Measurements from ENCODE around the gene ZNF830.

The ZNF830 gene

DNA sequence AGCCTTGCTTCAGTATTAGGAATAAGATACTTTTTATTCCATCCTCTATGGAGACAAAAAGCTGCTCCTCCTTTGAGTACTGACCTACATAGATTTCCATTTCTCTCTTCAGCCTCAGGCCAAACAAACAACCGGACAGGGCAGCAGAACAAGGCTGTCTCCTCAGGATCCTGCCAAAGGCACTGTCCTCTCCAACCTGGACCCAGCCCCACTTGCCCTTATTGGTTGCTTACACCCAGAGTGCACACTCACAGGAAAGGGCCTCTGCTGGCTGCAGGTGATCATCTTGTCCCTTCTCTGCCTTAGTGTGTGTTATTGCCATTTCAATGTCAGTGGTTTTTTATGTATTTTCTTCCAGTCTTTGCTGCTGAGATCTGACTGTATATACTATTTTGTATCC, 45.6 kb downstream of the ZNF830 start:
- Histone ChIP-seq H3K27ac (ENCODE audit: low read length, poor library complexity, severe bottlenecking) (no peak overlapping the region), H3K23ac (ENCODE audit: low read length in 2 of 2) (no peak overlapping the region), H4K8ac (ENCODE audit: low read length) (no peak overlapping the region), H2AFZ (ENCODE audit: low read depth, low read length) (no peak overlapping the region), H2BK120ac (ENCODE audit: low read depth, low read length) (no peak overlapping the region), H3K27me3 (ENCODE audit: control insufficient read depth in 1 of 2, insufficient read depth in 1 of 2, low read length in 2 of 2) (no peaks in the 10 kb centered on the region), H3K9me3 (ENCODE audit: control insufficient read depth, low read length) (no peaks in the 10 kb centered on the region), H3K4ac (ENCODE audit: low read depth in 1 of 2, low read length in 2 of 2) (no peak overlapping the region), H2AK5ac (ENCODE audit: low read length, severe bottlenecking) (no peak overlapping the region), H3K18ac (ENCODE audit: low read depth in 1 of 2, low read length in 2 of 2) (no peak overlapping the region), H2BK15ac (ENCODE audit: low read depth, poor library complexity, severe bottlenecking) (no peak overlapping the region), H2BK5ac (ENCODE audit: low read depth, low read length, poor library complexity, severe bottlenecking) (no peak overlapping the region), H3K4me1 (ENCODE audit: control insufficient read depth, insufficient read depth, low read depth, low read length) (peaks cover 11% of the 10 kb centered on the region), H3K4me2 (ENCODE audit: low read length, poor library complexity, severe bottlenecking) (no peak overlapping the region), H3K4me3 (ENCODE audit: insufficient read depth in 1 of 2, low read depth in 1 of 2, low read length in 2 of 2) (no peak overlapping the region), H3K14ac (ENCODE audit: low read length in 2 of 2) (no peak overlapping the region), H4K91ac (ENCODE audit: low read length) (no peak overlapping the region), H3K79me1 (replicated peaks; ENCODE audit: low read length, poor library complexity, severe bottlenecking) (peaks cover 27% of the 10 kb centered on the region), H3K36me3 (ENCODE audit: control insufficient read depth in 1 of 2, insufficient read depth in 2 of 2, low read depth in 1 of 2, low read length in 2 of 2) (peaks cover 41 to 55% of the 10 kb centered on the region in 2 experiments), H3K9ac (ENCODE audit: low read length) (no peak overlapping the region), H2BK12ac (ENCODE audit: low read length in 2 of 2) (no peak overlapping the region)
- 53% methylated on average over 1 of the region's 1 CpG for WGBS
- DNase-seq = no peak

DNA sequence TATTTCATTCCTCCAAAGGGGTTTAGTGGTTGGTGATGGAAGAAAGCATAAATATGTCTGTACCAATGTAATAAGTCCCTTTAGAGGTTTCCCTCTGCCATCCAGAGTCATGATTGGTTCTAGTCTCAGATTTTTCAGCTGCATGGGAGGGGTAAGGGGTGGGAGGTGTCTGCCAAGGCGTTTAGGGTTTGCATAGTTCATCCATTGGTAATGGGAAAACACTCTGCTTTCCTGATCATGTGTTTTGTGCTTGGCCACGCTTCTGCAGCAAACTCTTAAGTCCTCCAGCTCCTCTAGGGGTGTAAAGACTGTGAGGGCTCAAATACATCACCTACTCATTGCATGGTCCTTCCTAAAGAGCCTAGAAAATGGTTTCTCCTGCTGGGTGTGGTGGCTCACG, 48.8 kb downstream of the ZNF830 start:
- H3K27ac ChIP-seq (ENCODE audit: low read length, poor library complexity, severe bottlenecking) = no peak overlapping the region
- no peak overlapping the region for H2AFZ ChIP-seq (ENCODE audit: low read depth, low read length)
- no peak overlapping the region for H2BK120ac ChIP-seq (ENCODE audit: low read depth, low read length)
- no peak overlapping the region for H2BK12ac ChIP-seq (ENCODE audit: low read length in 2 of 2)
- H3K9ac ChIP-seq (ENCODE audit: low read length) = no peak overlapping the region
- H3K4me3 ChIP-seq (ENCODE audit: insufficient read depth in 1 of 2, low read depth in 1 of 2, low read length in 2 of 2) = no peak overlapping the region
- DNase-seq = no peak
- H3K79me1 ChIP-seq (replicated peaks; ENCODE audit: low read length, poor library complexity, severe bottlenecking) = peaks cover 28% of the 10 kb centered on the region
- H4K91ac ChIP-seq (ENCODE audit: low read length) = no peak overlapping the region
- peaks cover 1% of the 10 kb centered on the region for H3K4me1 ChIP-seq (ENCODE audit: control insufficient read depth, insufficient read depth, low read depth, low read length)
- H3K9me3 ChIP-seq (ENCODE audit: control insufficient read depth, low read length) = no peaks in the 10 kb centered on the region
- no peak overlapping the region for H3K14ac ChIP-seq (ENCODE audit: low read length in 2 of 2)
- H3K27me3 ChIP-seq (ENCODE audit: control insufficient read depth in 1 of 2, insufficient read depth in 1 of 2, low read length in 2 of 2) = no peaks in the 10 kb centered on the region
- H2AK5ac ChIP-seq (ENCODE audit: low read length, severe bottlenecking) = no peak overlapping the region
- no peak overlapping the region for H3K18ac ChIP-seq (ENCODE audit: low read depth in 1 of 2, low read length in 2 of 2)
- H3K4me2 ChIP-seq (ENCODE audit: low read length, poor library complexity, severe bottlenecking) = no peak overlapping the region
- H3K4ac ChIP-seq (ENCODE audit: low read depth in 1 of 2, low read length in 2 of 2) = no peak overlapping the region
- peaks cover 44 to 50% of the 10 kb centered on the region in 2 experiments for H3K36me3 ChIP-seq (ENCODE audit: control insufficient read depth in 1 of 2, insufficient read depth in 2 of 2, low read depth in 1 of 2, low read length in 2 of 2)
- H4K8ac ChIP-seq (ENCODE audit: low read length) = no peak overlapping the region
- no peak overlapping the region for H3K23ac ChIP-seq (ENCODE audit: low read length in 2 of 2)
- H2BK5ac ChIP-seq (ENCODE audit: low read depth, low read length, poor library complexity, severe bottlenecking) = no peak overlapping the region
- 92% methylated on average over 3 of the region's 3 CpGs for WGBS
- no peak overlapping the region for H2BK15ac ChIP-seq (ENCODE audit: low read depth, poor library complexity, severe bottlenecking)

DNA sequence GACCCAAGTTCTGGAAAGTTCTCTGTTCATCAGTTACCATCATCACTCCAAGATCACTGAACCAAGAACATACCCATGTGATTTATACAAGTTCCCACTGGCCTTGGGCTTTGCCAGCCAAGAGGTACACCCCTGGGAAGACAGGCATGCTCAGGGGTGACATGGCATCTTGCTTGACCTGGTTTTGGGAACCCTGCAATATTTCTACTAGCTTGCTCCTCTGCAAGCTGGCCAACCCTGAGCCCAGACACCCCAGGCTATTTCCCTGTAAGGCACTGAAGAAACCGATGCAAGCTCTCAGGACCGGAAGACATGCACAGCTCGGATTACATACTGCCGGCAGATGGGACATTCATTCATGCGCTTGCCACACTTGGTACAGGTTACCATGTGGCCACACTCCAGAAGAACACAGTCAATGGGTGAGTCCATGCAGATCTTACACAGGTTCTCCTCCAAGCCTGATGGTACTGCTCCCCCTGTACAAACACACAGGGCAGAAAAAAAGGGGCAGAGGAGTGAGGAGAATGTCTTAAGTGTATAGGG, 50.4 kb downstream of the ZNF830 start:
- Histone ChIP-seq H2BK5ac (ENCODE audit: low read depth, low read length, poor library complexity, severe bottlenecking) (no peak overlapping the region), H3K27me3 (ENCODE audit: control insufficient read depth in 1 of 2, insufficient read depth in 1 of 2, low read length in 2 of 2) (no peaks in the 10 kb centered on the region), H3K4ac (ENCODE audit: low read depth in 1 of 2, low read length in 2 of 2) (no peak overlapping the region), H3K9ac (ENCODE audit: low read length) (no peak overlapping the region), H2AFZ (ENCODE audit: low read depth, low read length) (no peak overlapping the region), H3K79me1 (replicated peaks; ENCODE audit: low read length, poor library complexity, severe bottlenecking) (peaks cover 33% of the 10 kb centered on the region), H3K18ac (ENCODE audit: low read depth in 1 of 2, low read length in 2 of 2) (no peak overlapping the region), H3K36me3 (ENCODE audit: control insufficient read depth in 1 of 2, insufficient read depth in 2 of 2, low read depth in 1 of 2, low read length in 2 of 2) (peaks cover 55 to 61% of the 10 kb centered on the region in 2 experiments), H3K9me3 (ENCODE audit: control insufficient read depth, low read length) (no peaks in the 10 kb centered on the region), H2BK12ac (ENCODE audit: low read length in 2 of 2) (no peak overlapping the region), H4K8ac (ENCODE audit: low read length) (no peak overlapping the region), H3K27ac (ENCODE audit: low read length, poor library complexity, severe bottlenecking) (no peak overlapping the region), H2BK15ac (ENCODE audit: low read depth, poor library complexity, severe bottlenecking) (no peak overlapping the region), H3K23ac (ENCODE audit: low read length in 2 of 2) (peak overlapping the region in 1 of 2 experiments; percentile 37), H2AK5ac (ENCODE audit: low read length, severe bottlenecking) (no peak overlapping the region), H3K4me2 (ENCODE audit: low read length, poor library complexity, severe bottlenecking) (no peak overlapping the region), H3K4me3 (ENCODE audit: insufficient read depth in 1 of 2, low read depth in 1 of 2, low read length in 2 of 2) (no peak overlapping the region), H3K14ac (ENCODE audit: low read length in 2 of 2) (no peak overlapping the region), H3K4me1 (ENCODE audit: control insufficient read depth, insufficient read depth, low read depth, low read length) (peaks cover 1% of the 10 kb centered on the region), H2BK120ac (ENCODE audit: low read depth, low read length) (no peak overlapping the region), H4K91ac (ENCODE audit: low read length) (no peak overlapping the region)
- DNase-seq = no peak
- 92% methylated on average over 5 of the region's 5 CpGs for WGBS

All from mesenchymal stem cell (in vitro differentiated cells and primary cell).